ENCODE measurements around the gene ENPP6.

Gene ENPP6

DNA sequence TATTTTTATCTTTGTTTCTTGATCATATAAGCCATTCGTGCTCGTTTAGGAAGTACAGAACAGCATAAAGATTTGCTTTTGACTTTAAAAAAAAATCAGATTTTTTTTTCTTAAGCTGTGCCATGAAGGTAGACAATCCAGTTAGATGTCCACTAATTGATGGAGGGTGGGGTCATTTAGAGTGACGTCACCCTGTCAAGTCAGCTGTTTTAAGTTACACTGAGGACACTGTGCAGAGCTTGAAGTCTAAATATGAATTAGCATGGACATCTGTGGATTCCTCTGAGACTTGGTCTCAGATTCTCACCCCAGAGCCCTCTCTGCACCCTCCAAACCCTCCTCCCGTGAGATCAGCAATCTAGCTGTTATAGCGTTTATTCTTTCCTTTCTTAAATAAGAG, 63.9 kb downstream of the ENPP6 start:
- no peak overlapping the region for H3K4me3 ChIP-seq (ENCODE audit: low read depth, low read length)
- TF ChIP-seq, protein P1, sequence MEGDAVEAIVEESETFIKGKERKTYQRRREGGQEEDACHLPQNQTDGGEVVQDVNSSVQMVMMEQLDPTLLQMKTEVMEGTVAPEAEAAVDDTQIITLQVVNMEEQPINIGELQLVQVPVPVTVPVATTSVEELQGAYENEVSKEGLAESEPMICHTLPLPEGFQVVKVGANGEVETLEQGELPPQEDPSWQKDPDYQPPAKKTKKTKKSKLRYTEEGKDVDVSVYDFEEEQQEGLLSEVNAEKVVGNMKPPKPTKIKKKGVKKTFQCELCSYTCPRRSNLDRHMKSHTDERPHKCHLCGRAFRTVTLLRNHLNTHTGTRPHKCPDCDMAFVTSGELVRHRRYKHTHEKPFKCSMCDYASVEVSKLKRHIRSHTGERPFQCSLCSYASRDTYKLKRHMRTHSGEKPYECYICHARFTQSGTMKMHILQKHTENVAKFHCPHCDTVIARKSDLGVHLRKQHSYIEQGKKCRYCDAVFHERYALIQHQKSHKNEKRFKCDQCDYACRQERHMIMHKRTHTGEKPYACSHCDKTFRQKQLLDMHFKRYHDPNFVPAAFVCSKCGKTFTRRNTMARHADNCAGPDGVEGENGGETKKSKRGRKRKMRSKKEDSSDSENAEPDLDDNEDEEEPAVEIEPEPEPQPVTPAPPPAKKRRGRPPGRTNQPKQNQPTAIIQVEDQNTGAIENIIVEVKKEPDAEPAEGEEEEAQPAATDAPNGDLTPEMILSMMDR (IDR thresholded peaks at IDR 0.05; ENCODE audit: borderline replicate concordance, insufficient read depth, low read depth, low read length), result no peak

DNA sequence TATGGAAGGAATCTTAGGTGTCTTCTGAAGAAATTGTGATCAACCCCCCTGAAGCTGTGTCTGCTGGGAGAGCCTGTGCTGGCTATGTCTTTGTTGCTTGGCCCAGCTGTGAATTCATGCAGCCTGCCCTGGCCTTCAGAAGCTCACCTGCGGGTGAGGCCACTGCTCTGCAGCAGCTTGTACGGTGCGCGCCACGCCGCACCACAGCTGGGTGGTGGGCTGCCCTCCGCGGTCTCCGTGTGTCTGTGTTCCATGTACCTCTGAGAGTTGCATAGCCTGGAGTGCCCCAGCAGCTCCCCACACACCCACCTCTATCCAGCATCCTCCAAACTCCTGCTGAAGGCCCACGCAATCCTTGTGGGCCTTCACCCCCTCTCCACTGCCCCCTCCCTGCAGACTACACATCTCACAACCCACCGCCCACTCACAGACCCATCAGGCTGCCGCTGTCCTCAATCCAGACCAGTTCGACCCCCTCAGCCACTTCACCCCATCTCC, 65.6 kb downstream of the ENPP6 start:
- H3K4me3 ChIP-seq (ENCODE audit: low read depth, low read length), result no peak overlapping the region
- TF ChIP-seq, protein P1 (IDR thresholded peaks at IDR 0.05; ENCODE audit: borderline replicate concordance, insufficient read depth, low read depth, low read length), result no peak

DNA sequence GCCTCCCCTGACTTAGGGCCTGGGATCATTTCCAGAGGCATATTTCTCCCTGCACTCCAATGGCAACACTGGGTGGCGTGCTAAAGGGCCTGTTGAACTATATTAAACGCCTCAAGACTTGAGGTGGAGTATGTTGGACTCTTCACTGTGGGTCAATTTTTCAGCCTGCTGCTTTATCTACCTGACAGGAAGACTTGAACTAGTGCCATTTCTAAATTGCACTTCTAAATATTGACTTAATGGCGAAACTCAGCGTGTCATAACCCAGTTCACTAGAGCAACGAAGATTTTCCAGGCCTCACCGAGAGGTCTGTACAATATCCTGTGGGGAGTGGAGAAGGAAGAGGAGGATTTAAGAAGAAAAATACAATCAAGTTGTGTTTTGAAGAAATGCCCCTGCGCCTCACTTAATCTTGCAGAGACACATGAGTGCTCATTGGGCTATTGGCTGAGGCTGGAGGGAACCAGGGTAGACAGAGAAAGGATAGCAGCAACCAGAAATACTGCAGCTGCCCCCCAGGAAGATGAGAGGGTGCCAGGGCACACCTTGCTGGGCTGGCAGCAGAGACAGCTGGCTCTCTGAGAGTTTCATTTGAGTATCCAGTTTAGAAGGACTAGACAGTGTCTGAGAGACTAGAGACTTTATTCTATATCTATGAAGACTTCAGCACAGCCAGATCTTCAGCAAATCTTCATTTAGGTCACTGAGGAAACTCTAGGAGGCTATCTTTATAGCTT, 67.4 kb downstream of the ENPP6 start:
- H3K4me3 ChIP-seq (ENCODE audit: low read depth, low read length), result no peak overlapping the region
- TF ChIP-seq, protein P1 (IDR thresholded peaks at IDR 0.05; ENCODE audit: borderline replicate concordance, insufficient read depth, low read depth, low read length), result no peak

DNA sequence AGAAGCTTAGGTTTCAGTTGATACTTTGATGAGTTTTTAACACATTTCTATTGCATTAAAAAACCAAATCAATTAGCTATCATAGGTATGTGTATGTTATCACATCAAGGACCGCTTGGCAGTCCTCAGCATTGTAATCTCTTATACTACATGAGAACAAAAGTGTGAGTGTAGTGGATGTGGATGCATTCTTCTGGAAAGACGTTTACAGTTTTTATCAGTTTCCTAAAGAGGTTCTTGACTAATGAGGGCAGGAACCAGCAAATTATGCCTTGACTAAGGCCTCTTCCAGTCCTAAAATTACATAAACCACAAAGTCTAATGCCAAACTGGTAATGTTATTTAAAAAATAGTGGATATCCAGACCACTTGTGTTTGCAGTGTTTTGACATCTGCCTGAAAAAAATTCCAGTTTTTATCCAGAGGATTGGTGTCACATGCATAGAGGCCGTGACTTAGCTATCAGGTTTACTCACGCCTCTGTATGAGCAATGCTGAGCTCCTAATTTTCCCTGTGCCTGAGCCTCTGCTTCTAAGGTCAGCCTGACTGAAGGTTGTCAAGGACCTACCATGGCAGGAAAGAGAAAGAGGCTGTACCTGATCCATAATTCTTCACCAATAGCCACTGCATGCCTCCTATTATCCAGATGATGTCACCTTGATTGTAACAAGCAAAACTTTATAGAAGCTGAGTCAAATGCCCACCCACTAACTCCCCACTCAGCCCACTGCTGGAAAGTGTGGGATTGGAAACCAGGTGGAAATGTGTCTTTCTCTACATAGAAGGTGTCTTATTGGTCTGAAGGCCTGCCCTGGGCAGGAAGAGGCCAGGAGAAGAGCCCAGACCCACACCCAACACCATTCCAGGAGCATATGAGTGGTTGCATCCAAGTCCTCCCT, 68.7 kb downstream of the ENPP6 start:
- TF ChIP-seq, protein P1 (IDR thresholded peaks at IDR 0.05; ENCODE audit: borderline replicate concordance, insufficient read depth, low read depth, low read length), result no peak
- no peak overlapping the region for H3K4me3 ChIP-seq (ENCODE audit: low read depth, low read length)

DNA sequence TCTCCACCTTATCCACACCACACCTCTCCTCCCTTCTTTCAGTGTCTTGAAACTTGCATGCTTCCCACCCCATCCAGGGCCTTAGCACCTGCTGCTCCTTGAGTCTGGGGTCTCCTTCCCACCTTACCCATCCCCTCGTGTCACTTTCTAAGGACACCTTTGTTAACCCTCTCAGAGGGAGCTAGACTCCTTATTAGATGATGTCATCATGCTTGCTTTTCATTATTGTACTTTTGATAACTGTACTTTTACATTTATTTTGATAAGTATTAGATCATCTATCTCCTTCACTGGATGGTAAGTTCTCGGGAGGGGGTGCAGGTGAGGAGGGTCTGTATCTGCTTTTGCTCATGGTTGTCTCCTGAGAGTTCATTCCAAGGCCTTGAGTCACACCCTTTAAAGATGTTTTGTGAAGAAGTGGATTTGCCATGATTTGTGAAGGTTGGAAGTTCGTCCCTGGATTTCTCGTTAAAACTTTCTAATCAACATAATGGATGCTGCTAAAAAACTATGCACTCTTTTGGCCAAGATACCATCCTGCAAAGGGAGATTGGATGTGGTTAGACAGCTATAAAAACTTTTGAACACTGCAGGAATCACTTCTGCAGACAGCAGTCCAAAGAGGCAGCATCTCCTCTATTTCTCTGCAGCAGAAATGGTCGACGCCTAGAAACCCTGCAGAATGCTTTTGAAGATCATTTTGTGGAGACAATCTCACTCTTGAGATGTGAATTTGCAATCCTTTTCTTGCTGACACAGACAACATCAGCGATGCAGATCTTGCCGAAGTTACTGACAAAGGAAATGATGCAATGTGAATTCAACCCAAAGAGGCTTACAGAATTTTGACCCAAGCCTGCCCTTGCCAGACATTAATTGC, 69.6 kb downstream of the ENPP6 start:
- no peak overlapping the region for H3K4me3 ChIP-seq (ENCODE audit: low read depth, low read length)
- TF ChIP-seq, protein P1 (IDR thresholded peaks at IDR 0.05; ENCODE audit: borderline replicate concordance, insufficient read depth, low read depth, low read length), result no peak

DNA sequence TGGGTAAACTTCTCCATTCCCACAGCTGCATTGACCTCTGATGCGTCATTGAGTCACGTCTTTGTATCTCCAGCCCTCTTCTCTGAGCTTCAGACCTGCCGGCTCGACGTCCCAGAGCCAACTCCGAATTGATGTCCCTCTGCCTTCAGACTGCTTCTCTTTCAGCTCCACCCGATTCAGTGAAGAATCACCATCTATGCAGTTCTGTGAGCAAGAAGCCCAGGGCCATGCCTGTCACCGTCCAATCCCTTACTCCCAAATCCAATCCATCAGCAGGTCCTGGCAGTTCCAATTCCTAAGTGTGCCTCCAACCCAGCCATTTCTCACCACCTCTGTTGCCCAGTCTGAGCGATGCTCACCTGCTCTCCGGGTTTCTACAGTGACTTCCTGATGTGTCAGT, 70.7 kb downstream of the ENPP6 start:
- no peak overlapping the region for H3K4me3 ChIP-seq (ENCODE audit: low read depth, low read length)
- TF ChIP-seq, protein P1 (IDR thresholded peaks at IDR 0.05; ENCODE audit: borderline replicate concordance, insufficient read depth, low read depth, low read length), result no peak
